GM18951 (cell line): ENCODE measurements around the gene APOBEC3F.
A peak's percentile ranks its signal among the peaks of the same experiment; 100 is the strongest.
"Not testable (repeated sequence)": the region's sequence is repeated elsewhere in the genome, so short reads cannot be mapped to it uniquely, and the experiment has no call there.

Experiments
- POLR2A ChIP-seq: IDR thresholded peaks from 4 replicates; pipeline ENCODE4 v1.6.1; 2011; ENCODE audit warnings: mild to moderate bottlenecking; ENCODE audit not compliant: insufficient read length, insufficient read depth; ENCODE audit errors: extremely low read depth
- in situ Hi-C: fragments of 300-500 bp; cut with MboI; formaldehyde crosslinking; loops from one replicate; pipeline ENCODE4 v1.12.0; 2022; ENCODE audit warnings: low sequenced_read_pairs, mixed read lengths, inconsistent platforms; ENCODE audit not compliant: unreplicated experiment

APOBEC3F gene

GRCh38 chr22:39070186-39070585, 29.5 kb downstream of the APOBEC3F start:
- no peak for TF ChIP-seq POLR2A
- in situ Hi-C loops = no loop called here

GRCh38 chr22:39072581-39072981, 31.9 kb downstream of the APOBEC3F start:
- in situ Hi-C loops = not testable (repeated sequence)

GRCh38 chr22:39073981-39074380, 33.3 kb downstream of the APOBEC3F start:
- no peak for TF ChIP-seq POLR2A
- in situ Hi-C loops = no loop called here

- in situ Hi-C loops = loop anchor here (5.0 kb wide), 1 partner anchor 34 kb away; the partner anchor contains the start of gene APOBEC3F
Observed at GRCh38 chr22:39076155-39077025, 35.7 kb downstream of the APOBEC3F start.

- in situ Hi-C loops = loop anchor here (5.0 kb wide), 1 partner anchor 35 kb away; the partner anchor contains the start of gene APOBEC3F
- peak; percentile 53 for TF ChIP-seq POLR2A
Observed at GRCh38 chr22:39077026-39077840, 36.6 kb downstream of the APOBEC3F start, which contains the start of gene APOBEC3G. Gene APOBEC3G (plus strand): TSS chr22:39077275. CDS start chr22:39077362, 87 bp downstream.

- in situ Hi-C loops = loop anchor here (5.0 kb wide), 1 partner anchor 36 kb away; the partner anchor contains the start of gene APOBEC3F
Observed at GRCh38 chr22:39077912-39078311, 37.2 kb downstream of the APOBEC3F start.

GRCh38 chr22:39078329-39078728, 37.7 kb downstream of the APOBEC3F start:
- no peak for TF ChIP-seq POLR2A
- in situ Hi-C loops = loop anchor here (5.0 kb wide), 1 partner anchor 36 kb away; the partner anchor contains the start of gene APOBEC3F

- in situ Hi-C loops = loop anchor here (5.0 kb wide), 1 partner anchor 37 kb away; the partner anchor contains the start of gene APOBEC3F
Observed at GRCh38 chr22:39079054-39079637, 38.5 kb downstream of the APOBEC3F start.

GRCh38 chr22:39080052-39080762, 39.5 kb downstream of the APOBEC3F start:
- peak; percentile 22 for TF ChIP-seq POLR2A
- in situ Hi-C loops = no loop called here

- in situ Hi-C loops = no loop called here
- TF ChIP-seq POLR2A = no peak
Observed at GRCh38 chr22:39081016-39081415, 40.4 kb downstream of the APOBEC3F start.

GRCh38 chr22:39081598-39081997, 40.9 kb downstream of the APOBEC3F start:
- TF ChIP-seq POLR2A = no peak
- in situ Hi-C loops = no loop called here

GRCh38 chr22:39083212-39084165, 42.8 kb downstream of the APOBEC3F start:
- in situ Hi-C loops = no loop called here
- no peak for TF ChIP-seq POLR2A

GRCh38 chr22:39084666-39085065, 44.0 kb downstream of the APOBEC3F start:
- in situ Hi-C loops = no loop called here

More at GRCh38 chr22:39084666-39085065, 44.0 kb downstream of the APOBEC3F start:
- no peak for TF ChIP-seq POLR2A
